SIG-M5 (cell line): ENCODE data around the gene ELF5.

ENCODE experiments used
- DNase-seq: peaks from one replicate; lab custom pipeline; 2025; lab: John Stamatoyannopoulos, UW

Gene ELF5

GRCh38 chr11:34513682-34514449 is at the start of gene ELF5:
ELF5 (minus strand) TSS chr11:34513794; CDS start chr11:34505749, 8,045 bp downstream.
- no peak for DNase-seq

- DNase-seq: no peak
Observed at GRCh38 chr11:34562976-34563375, 49.4 kb upstream of the ELF5 start.

- DNase-seq: no peak
Observed at GRCh38 chr11:34560511-34560910, 46.9 kb upstream of the ELF5 start.

DNA sequence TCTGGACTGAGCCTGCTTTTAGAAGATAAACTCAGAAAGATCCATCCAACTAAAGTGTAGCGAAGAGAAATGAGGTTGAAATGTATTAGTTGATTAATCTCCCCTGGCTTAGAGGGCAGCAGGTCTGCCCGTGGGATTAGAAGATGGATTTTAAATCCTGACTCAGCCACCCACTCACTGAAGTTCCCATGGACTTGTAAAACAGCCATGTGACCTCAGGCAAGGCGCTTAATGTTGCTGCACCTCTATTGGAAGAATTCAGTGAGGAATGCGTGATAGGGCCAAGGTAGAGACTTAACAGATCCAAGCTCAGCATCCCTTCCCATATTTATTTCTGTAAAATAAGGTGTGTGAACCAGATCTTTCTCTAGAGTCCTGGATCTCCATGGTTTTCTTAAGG is 45.1 kb upstream of the ELF5 start:
- DNase-seq: no peak

DNA sequence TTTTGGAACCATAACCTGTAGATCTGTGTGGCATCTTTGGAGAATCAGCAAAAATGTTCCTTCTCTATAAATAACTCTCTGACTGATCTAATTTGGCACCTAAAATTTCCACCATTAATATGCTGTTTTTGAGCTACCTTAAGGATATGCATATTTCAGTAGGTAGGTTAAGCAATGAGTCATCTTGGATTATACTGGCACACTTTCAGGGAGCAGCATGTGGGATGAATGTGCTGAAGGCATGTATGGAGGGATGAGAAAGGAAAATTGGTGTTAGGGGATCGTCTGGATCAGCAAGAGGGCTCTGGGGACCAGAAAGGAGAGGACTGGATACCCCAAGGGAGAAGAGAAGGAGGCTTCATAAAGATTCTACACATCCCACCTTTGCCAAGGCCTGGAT is 44.6 kb upstream of the ELF5 start:
- no peak for DNase-seq

DNA sequence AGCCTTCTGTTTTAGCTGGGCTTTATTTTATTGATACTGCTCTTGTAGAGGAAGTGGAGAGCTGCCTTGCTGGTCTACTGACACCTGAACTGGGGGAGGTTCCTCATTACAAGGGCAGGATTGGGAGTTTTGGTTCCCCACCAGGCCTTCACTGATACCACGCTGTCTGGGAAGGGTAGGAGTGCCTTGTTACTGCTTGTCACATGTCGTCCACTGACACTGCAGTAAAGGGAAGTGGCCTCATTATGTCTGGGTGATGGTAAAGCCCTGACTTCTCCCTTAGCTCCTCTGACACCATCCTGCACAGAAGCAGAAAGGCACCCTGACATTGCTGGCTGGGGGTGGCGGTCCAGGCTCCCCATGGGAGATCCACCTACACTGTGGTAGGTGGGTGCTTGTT is 38.7 kb upstream of the ELF5 start:
- peak; percentile 10 for DNase-seq

GRCh38 chr11:34549271-34549670 is 35.7 kb upstream of the ELF5 start:
- no peak for DNase-seq

DNA sequence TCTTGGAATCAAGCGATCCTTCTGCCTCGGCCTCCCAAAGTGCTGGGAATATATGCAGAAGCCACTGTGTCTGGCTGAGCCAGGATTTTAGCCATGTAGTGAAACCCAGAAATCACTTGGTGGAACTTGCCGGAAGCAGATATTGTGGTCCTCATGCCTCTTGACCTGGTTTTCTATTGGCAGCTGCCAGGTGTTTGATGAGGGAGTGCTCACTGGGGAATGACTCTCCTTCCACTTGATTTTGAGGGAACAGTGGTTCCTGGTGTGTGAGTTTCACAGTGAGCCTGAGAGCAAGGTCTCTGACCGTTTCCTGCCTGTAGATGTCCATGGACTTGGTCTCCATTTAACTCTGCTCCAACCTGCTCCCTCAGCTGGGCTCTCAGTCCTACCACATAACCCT is 34.7 kb upstream of the ELF5 start:
- DNase-seq: no peak

DNA sequence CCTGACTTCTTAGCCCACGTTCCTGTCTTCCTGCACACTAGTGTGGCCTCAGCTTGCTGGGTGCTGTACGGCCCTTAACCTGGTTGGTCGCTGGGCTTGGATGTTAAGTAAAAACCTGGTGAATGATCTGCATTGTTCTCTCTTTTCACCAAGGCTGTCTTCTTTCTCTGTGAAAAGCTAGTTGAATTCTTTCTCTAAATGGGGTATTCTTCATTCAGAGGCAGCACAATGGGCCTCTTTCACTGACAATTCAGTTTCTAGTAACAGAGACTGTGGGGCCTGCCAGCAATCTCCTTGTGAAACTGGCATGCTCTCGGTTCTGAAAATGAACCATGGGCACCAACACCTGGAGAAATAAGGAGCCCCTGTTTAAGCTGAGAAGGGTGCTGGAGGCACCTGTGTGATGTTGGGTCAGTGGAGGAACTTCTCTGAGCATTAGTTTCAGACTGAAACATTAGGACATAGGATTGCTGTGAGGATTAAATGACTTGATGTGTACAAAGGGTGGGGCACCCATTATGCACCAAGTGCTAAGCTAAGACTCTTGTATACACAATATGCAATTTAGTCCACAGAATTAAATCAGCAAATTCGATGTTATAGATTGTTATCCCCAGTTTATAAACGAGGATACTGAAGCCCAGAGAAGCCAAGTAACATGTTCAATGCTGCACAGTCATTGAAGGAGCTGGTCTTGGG is 33.1 kb upstream of the ELF5 start:
- no peak for DNase-seq

GRCh38 chr11:34542089-34542488 is 28.5 kb upstream of the ELF5 start:
- no peak for DNase-seq

GRCh38 chr11:34540870-34541269 is 27.3 kb upstream of the ELF5 start:
- DNase-seq: no peak

- no peak for DNase-seq
Observed at GRCh38 chr11:34537636-34538035, 24.0 kb upstream of the ELF5 start.

GRCh38 chr11:34536056-34536455 is 22.5 kb upstream of the ELF5 start:
- no peak for DNase-seq

GRCh38 chr11:34534826-34535225 is 21.2 kb upstream of the ELF5 start:
- no peak for DNase-seq

DNA sequence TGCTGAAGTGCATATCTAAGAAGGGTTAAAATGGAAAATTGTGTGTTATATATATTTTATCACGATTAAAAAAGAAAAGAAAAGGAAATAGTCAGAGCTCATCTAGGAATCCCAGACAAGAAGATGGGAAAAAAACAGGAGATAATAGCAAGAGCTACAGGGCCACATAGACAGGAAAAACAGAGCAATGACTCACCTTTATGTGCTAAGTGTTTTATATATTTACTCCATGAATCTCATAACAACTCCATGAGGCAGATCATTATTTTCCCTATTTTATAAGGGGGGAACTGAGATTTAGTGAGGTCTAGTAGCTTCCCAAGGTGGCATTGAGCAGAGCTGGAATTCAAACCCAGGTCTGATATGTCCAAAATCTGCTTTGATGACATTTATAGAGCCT is 18.1 kb upstream of the ELF5 start:
- no peak for DNase-seq

DNA sequence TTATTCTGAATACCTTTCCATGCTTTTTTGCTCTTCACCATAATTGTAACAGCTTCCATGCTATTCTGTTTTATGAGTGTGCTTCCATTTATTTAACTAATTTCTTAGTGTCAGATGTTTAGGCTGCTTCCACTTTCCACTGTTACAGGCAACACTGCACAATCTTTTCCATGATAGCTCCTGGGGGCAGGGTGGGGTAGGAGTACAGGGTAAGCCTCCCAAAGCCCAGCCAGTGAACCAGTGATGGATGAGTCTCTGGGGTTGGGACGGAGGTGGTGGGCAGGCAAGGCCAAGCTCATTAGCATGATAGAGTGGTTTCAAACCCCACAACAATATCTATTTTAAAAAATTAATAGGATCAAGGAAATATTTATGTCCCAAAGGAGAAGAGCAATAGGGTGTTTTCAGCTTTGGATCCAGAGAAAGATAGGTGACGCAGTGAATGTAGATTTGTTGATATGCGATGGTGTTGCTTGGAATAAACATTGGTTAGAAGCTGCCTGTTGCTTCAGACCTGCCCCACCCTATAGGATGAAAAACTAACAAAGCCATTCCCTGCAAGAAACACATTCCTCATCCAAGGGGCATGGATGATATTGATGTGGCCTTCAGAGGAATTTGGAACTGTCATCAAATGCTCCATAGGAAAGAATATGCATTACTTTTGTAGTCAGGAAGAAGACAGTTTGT is 17.1 kb upstream of the ELF5 start:
- DNase-seq: no peak

DNA sequence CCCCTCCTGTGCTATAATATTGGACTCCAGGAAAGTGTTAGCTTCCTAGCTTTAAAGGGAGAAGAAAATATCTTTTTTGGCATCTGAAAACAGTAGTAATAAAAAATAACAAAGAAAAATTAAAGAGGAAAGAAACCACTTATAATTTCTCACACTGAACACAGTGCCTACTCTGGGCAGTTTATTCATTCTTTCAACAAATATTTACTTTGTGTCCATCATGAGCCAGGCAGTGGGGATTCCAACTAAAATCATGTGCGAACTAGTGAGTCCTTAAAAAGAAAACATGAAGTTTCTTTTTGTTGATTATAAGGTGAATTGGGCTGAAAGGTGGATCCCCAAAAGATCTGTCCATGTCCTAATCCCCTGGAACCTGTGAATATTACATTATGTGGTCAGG is 16.0 kb upstream of the ELF5 start:
- no peak for DNase-seq

DNA sequence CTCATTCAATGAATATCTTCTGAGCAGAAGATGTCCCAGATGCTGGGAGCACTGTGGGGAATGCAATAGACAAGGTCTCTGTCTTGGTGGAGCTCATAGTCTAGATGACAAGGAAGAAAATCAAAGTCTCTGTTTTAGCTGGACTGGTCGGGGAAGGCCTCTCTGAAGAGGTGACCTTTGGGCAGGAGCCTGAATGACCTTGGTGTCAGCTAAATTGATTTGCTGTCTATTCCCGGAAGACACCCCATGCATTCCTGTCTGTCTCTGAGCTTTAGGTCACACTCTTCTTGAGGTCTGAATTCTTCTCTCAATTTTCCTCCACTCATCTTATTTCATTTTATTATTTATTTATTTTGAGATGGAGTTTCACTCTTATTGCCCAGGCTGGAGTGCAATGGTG is 14.5 kb upstream of the ELF5 start:
- DNase-seq: no peak

- no peak for DNase-seq
Observed at GRCh38 chr11:34525888-34526657, 12.5 kb upstream of the ELF5 start.

DNA sequence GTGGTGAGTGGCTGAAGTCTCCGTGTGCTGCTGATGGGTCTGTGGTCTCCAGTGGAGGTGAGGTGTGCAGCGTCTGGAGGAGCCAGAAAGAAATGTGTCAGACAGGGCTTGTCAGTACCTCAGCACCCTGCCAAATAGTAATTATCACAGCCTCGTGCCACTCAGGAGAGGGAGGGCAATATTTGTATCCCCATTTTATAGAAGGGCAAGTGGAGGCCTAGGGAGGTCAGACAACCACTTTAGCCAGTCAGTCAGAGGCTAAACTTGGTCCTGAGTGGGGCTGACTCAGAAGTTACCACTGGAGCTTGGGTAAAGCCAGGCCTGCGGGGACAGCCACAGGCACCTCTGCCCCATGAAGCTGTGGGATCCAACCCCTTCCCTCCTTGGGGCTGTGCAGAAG is 11.5 kb upstream of the ELF5 start:
- DNase-seq: no peak

DNA sequence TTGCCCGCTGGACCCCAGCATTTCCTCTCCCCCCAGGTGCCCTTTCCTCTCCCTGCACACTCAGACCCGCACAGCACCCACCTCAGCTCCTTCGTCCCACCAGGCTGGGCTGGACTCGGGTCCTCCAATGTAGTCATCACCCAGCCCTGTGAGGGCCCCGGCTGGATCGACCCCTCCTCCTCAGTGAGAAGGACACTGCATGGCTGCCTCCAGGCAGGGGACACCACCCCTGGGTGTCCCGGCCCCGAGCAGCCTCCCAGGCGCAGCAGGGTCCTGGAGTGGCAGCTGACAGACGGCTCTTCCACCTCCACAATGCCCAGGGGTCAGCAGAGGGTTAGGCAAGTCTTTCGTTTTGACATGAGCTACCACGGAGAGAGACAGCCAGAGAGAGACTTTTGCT is 11.1 kb upstream of the ELF5 start:
- DNase-seq: no peak

DNA sequence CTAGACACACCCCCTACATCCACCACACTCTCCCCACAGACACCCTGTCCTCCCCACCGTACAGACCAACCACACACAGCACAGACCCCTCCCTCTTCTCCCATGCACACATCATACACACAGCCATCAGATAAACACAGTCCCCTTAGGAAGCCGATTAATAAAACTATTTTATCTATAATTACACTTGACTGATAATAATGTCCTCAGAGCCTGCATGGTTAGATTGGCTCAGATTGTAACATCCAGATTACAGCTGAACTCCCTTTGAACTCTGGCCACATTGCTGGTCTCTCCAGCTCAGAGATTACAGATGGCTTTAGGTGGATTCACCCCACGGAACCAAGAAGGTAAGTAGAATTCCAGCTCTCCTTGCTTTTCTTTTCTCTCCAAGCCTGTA is 9.5 kb upstream of the ELF5 start:
- DNase-seq: no peak
